Hematopoietic multipotent progenitor cell treated with erythropoietin and hydrocortisone succinate and interleukin-3 and kit ligand, for 4 days (in vitro differentiated cells): ENCODE data around the gene PRR33.
"Not testable (repeated sequence)": the region's sequence is repeated elsewhere in the genome, so short reads cannot be mapped to it uniquely, and the experiment has no call there.

ENCODE experiments used
- DNase-seq: peaks from one replicate; pipeline ENCODE4 v3.0.0-alpha.2; 2015

Gene PRR33

GRCh38 chr11:1888811-1889210 is 2.9 kb downstream of the PRR33 start:
- DNase-seq = no peak

GRCh38 chr11:1888347-1888753 is 3.3 kb downstream of the PRR33 start:
- peak; percentile 47 for DNase-seq

DNA sequence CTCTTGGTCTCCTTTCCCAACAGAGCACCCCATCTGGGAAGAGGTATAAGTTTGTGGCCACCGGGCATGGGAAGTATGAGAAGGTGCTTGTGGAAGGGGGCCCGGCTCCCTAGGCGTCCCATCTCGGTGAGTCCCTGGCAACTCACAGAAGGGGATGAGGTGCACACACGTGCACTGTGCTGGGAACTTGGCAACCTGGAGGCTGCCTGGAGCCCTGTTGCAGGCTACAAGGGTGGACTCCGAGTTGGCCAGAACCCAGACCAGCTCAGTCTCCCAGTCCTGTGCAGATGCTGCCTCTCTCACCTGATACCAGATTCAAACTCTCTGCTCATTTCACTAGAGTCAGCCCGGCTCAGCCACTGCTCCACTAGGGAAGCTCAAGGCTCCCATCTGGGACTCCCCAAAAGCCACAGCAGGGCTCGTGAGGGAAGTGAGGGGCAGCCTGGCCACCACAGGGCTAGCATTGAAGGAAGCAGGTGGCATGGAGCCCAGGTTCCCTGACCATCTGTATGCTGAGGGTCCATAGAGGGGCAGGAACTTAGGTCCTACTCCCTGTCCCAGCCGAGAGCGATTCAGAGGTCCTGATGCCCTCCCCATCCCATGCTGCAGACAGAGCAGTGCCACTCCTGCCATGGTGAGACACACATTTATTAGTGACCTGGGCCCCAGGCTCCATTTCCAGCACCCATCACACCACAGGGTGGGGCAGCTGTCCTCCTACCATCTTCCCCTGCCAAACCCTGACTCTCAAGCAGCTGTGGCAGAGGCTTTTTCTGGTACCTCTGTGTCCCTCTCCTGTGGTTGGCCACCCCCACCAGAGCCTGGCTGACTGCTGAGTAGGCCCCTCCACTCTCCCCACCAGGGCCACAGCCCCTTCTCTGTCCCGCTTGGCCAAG is 4.0 kb downstream of the PRR33 start:
- DNase-seq = peak; percentile 45

- not testable (repeated sequence) for DNase-seq
Measured at GRCh38 chr11:1886551-1886950, 5.1 kb downstream of the PRR33 start.

- DNase-seq = no peak
Measured at GRCh38 chr11:1884303-1884700, 7.4 kb downstream of the PRR33 start.

- DNase-seq = no peak
Measured at GRCh38 chr11:1883346-1884302, 8.1 kb downstream of the PRR33 start.

DNA sequence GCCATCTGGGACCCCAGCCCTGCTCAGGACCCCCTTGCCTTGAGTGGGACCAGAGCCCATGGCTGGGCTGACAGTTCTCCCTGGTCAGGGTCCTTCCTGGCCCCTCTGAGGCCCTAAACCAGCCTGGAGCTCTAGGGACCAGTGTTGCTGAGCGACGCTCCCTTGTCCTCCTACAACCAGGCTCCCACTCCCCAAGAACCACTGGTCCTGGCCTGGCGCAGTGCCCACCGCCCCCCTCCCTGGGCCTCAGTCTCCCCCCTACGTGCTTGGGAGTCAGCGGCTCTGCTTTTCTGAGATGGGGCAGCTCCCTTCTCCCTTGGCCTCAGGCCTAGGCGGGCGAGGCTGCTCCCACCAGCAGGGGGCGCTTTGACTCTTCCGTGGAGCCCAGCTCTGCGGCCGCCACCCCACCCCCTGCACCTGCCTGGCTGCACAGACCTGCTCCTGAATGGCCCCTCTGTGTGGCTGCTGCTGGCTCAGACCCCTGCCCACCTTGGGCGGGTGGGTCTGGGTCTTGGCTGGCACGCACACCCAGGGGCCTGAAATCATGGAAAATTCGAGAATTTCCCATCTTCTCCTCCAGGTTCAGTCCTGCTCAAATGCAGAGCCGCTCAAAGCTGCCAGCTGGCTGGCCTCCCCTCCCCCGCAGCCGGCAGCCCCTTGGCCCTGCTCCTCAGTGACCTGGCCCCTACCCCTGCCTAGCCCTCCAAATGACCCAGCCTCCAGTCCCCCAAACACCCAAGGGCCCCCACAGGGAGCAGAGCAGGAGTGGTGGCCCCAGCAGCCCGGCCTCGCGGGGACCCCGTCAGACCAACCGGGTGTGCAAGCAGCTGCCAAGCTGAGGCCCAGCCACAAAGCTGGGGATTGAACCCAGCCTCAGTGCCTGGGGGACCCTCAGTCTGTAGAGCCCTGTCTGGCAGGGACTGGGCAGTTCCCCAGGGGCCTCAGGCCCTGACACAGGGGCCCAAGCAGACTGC is 9.1 kb downstream of the PRR33 start:
- DNase-seq = peak; percentile 89

DNA sequence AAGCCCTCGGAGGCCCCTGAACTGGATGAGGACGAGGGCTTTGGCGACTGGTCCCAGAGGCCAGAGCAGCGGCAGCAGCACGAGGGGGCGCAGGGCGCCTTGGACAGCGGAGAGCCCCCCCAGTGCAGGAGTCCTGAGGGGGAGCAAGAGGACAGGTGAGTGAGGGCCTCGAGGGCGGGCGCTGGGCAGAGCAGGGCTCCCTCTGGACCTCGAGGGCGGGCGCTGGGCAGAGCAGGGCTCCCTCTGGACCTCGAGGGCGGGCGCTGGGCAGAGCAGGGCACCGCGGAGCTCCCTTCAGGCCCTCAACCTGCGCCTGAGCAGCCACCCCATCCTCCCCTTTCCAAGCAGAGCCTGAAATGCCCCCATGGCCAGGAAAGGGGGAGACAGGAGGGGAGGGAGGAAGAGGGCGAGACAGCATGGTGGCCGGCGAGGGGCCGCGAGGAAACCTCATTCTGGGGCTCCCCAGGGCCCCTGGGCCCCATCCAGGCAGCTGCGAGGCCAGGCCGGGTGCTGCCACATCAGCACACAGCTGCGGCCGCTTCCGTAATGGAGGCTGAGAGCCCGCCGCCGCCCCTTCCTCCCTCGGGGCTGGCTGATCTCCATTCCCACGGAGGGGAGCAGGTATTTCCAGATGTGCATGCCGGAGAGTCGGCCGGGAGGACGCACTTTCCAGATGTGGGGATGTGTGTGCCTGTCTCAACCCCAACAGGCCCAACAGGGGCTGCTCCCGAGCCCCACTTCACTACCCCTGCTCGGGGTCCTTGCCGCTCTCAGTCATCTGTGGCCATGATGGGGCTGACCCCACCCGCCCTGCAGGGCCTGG is 10.0 kb downstream of the PRR33 start:
- DNase-seq = peak; percentile 34

GRCh38 chr11:1880746-1881441 is 10.8 kb downstream of the PRR33 start:
- no peak for DNase-seq

GRCh38 chr11:1879941-1880720 is 11.6 kb downstream of the PRR33 start:
- DNase-seq = no peak

DNA sequence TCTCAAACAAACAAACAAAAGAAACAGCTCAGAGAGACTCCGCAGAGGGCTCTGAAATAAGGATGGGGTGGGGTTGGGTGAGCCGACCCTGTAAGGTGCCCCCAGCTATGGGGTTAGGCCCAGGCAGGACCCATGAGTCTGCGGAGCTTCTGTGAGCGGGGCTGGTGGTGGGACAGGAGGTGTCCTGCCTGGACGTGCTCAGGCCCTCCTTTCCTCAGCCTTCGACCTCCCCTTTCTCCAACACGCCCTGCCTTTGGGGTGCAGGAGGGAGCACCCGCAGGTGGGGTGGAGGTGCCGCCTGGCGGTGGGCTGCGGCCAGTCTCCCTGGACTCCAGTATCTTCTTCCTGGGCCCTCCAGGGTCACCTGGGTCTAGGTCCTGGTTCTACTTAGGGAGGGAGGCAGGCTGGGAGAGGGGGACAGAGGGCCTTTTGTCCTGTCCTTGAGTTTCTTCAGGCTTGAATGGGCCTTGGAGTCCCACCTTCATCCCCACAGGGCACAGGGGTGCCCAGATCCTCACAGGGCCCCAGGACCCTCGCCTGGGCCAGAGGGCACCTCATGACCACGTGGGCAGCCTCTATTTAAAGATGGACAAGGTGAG is 12.3 kb downstream of the PRR33 start:
- no peak for DNase-seq

GRCh38 chr11:1878137-1879031 is 13.3 kb downstream of the PRR33 start:
- DNase-seq = no peak

- no peak for DNase-seq
Measured at GRCh38 chr11:1877211-1878136, 14.2 kb downstream of the PRR33 start.

GRCh38 chr11:1876361-1877063 is 15.2 kb downstream of the PRR33 start:
- peak; percentile 63 for DNase-seq

GRCh38 chr11:1875851-1876301 is 15.8 kb downstream of the PRR33 start:
- not testable (repeated sequence) for DNase-seq

DNA sequence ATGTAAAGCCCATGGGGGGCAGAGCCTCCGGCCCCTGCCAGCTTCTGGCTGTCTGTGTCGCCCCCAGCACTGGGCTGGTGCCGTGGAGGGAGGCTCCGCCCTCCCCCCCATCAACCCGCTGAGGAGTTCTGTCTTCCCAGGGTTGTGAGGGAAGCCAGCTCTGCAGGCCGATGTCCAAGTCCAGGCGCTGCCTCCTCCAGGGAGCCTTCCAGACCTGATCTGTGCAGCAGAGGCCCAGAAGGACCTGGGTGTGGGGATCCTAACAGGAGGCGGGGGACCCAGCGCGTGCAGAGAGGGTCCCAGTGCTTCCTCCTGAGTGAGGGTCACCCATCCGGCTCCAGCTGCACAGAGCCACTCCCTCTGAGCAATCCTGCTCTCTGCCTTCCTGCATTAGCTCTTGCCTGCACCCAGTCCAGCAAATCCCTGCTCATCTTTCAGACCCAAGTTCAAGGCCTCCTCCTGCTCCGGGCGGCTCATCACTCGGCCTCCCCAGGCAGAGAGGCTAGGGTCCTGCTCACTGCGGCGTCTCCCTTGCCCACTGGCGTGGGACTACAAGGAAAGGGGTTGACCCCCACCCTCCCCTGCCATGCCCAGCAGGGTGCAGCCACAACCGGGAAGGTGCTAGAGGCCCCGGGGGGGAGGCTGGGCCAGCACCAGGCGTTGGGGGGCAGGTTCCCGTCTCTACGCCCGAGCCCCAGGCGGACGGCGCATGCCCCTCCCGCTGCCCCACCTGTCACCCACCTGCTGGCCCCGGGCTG is 16.4 kb downstream of the PRR33 start:
- DNase-seq = no peak
